CD4-positive, alpha-beta T cell treated with Interleukin-2 at 100 ng/mL for 4 hours (primary cell): Measurements from ENCODE around the gene GRB10.
"Not testable (repeated sequence)": the region's sequence is repeated elsewhere in the genome, so short reads cannot be mapped to it uniquely, and the experiment has no call there.

ENCODE experiments used
- DNase-seq: peaks from one replicate; pipeline ENCODE4 v3.0.0-alpha.2; 2020; ENCODE audit warnings: low spot score

GRB10 gene

GRCh38 chr7:50580057-50580456, 202.6 kb downstream of the GRB10 start:
- DNase-seq = no peak

DNA sequence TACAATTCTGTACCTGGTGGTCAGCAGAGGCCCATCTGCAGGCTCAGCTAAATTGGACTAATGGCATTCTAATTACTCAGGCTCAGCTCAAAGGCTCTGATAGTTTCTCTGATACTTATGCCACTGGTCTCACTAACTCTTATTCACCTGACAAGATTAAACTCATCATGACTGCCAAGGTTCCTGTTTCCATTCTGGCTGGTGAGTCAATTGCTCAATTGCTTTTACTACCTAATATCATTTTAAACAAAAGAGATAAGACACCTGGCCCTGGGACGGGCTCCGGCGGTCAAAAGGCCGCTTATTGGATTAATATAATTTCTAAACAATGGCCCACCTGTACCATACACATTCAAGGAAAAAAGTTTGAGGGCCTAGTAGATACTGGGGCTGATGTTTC, 204.6 kb downstream of the GRB10 start:
- DNase-seq = not testable (repeated sequence)

- DNase-seq = no peak
Measured at GRCh38 chr7:50577569-50577968, 205.1 kb downstream of the GRB10 start.

DNA sequence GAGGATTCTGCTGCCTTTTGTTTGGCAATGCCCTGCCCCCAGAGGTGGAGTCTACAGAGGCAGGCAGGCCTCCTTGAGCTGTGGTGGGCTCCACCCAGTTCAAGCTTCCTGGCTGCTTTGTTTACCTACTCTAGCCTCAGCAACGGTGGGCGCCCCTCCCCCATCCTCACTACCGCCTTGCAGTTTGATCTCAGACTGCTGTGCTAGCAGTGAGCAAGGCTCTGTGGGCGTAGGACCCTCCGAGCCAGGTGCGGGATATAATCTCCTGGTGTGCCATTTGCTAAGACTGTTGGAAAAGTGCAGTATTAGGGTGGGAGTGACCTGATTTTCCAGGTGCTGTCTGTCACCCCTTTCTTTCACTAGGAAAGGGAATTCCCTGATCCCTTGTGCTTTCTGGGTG, 206.3 kb downstream of the GRB10 start:
- not testable (repeated sequence) for DNase-seq

GRCh38 chr7:50567715-50568261, 214.9 kb downstream of the GRB10 start:
- DNase-seq = no peak

DNA sequence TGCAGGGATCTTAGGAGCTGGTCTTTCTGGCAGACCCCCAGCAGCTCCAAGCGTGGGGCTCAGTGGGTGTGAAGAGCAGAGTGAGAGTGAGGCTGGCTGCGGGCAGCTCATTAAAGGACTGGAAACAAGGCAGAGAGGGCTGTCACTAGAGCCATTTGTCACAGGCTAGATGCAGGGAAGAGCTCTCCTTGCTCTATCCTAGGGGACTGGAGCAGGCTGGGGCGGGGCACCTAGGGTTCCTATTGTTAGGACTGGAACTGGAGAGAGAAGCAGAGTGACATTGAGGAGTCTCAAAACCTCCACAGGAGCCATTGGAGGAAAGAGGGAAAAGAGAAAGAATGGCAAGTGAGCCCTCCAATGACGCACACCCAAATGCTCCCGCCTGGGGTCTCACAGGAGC, 216.7 kb downstream of the GRB10 start:
- DNase-seq = no peak

- no peak for DNase-seq
Measured at GRCh38 chr7:50565559-50565916, 217.2 kb downstream of the GRB10 start.

DNA sequence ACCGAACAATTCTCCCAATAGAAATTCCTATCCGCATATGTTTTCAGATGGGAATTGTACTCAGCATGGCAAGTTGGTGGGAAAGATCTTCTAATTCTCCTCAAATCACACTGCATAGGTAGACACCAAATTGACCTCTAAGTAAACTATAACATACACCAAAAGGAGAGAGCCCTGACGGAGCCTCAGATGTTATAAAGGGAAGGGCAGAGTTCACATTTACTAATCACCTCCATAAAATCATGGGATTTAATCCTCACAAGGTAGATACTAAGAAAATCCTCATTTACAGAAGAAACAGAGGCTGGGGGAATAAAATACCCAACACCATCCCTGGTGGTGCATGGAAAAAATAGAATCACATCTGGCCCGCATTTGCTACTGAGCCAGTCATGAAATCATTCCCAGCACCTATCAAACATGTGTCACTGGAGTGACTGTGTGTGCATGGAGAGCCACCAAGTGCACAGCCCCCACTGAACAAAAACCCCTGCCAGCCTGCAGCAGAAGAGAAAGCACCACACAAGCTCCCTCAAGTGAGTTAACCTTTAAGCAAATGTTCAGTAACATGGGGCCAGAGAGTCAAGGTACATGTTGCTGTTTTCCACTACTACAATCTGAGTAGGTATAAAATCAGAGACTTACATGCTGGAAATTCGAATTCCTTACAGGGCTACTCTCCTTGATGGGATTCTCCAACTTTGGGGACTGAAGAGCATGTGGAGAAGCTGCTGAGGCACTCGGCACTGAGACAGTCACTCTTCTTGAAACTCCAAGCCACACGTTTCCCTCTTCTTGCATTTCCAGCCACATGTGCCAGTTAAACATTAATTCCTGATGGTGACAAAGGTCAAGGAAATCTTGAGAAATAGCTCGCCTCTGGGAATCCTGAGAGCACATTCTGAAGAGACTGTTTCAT, 217.8 kb downstream of the GRB10 start, which contains the start of gene DDC:
TSS of gene DDC (minus strand) at position 766 of the 919 bp plus-strand sequence. CDS start 21,320 bp downstream, outside the sequence.
- DNase-seq = no peak

DNA sequence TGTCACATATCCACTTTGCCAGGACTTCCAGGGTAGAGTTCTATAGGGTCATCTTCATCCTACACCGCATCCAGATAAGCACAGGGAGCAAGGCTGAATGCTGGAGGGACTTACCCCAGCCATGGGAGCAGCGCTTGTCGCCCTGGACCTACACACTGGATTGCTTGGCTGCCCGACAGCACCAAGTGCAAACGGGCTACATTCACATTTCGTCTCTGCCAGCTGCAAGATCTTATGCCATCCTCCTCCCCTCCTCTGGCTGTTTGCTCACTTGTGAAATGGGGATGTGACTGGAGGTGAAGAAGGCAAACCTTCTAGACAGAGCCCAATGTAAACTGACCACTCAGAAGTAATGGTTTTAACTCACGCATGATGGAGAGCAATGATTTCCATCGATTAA, 218.5 kb downstream of the GRB10 start:
- no peak for DNase-seq

- no peak for DNase-seq
Measured at GRCh38 chr7:50562136-50562535, 220.6 kb downstream of the GRB10 start.

DNA sequence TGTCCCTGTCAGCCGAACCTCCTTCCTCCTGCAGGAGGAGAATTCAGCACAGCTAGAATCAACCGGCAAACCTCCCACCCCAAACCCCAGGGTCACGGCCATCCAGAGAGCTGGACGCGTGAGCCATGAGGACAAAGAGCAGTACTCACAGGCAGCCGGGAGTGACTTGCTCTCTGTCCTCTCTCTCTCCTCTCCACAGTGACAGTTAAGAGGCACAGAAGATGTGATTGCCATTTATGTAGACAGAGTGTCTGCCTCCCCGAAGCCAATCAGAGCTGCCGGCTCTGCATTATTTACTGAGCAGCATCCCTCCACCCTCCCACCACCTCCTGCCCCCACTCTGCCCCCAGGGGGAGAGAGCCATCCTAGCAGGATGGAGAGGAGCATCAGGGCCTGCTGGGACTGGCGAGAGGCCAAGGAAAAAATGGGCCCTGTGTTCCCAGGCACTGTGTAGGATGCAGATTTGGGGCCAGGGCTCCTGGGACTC, 221.8 kb downstream of the GRB10 start:
- DNase-seq = no peak

- DNase-seq = no peak
Measured at GRCh38 chr7:50559881-50560280, 222.8 kb downstream of the GRB10 start.

DNA sequence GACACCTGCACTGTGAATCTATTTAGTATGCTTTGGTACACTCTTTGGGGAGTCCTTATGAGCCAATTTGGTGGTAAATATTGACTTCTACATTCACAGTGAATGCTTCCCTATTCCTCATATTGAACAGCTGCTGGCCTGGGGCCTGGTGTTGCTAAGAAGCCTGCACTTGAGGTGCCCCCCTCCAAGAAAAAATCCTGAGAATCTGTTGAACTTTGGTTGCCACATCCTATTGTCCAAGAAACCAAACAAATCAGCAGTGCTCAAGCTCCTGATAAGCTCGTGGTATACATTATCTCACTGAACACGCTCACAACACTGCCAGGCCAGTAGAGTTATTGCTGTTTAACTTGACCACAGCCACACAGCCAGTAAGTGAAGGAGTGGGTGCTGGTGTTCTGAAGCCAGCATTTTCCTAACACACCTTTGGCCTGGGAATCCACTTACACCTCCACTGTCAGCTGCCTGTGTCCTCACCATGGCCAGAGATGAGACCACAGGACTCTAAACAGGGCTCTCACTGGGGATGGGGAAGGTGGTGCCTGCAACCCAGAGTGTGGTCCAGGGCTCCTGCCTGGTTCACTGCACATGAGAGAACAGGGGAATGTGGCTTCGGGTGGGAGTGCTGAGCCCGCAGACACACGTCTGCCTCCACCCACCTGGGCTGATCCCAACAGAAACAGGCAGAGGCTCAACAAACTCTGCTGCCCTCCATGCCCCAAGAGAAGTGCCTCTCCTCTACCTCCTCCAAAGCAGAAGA, 224.2 kb downstream of the GRB10 start:
- no peak for DNase-seq

GRCh38 chr7:50557099-50557498, 225.6 kb downstream of the GRB10 start:
- no peak for DNase-seq

- DNase-seq = no peak
Measured at GRCh38 chr7:50556247-50556991, 226.3 kb downstream of the GRB10 start.

GRCh38 chr7:50555594-50556140, 227.0 kb downstream of the GRB10 start:
- no peak for DNase-seq

- no peak for DNase-seq
Measured at GRCh38 chr7:50554431-50555322, 228.0 kb downstream of the GRB10 start.

DNA sequence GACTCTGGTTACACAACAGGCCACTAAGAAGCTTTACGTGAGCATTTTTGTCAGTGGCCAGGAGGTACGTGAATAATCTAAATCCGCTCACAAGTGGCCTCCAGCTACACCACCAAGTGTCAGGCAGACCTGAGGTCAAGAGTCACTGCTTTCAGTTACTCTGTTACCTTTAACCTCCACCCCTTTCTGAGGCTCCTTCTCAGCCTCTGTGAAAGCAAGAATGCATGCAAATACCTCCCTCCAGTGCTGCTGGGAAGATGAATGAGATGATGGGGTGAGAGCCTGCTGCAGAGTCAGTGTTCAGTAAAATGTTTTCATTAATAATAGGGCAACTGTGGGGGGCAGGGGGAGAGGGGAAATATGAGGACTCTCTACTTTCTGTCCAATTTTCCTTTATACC, 228.7 kb downstream of the GRB10 start:
- DNase-seq = no peak

- DNase-seq = no peak
Measured at GRCh38 chr7:50552921-50553320, 229.8 kb downstream of the GRB10 start.

- no peak for DNase-seq
Measured at GRCh38 chr7:50552139-50552538, 230.6 kb downstream of the GRB10 start.

DNA sequence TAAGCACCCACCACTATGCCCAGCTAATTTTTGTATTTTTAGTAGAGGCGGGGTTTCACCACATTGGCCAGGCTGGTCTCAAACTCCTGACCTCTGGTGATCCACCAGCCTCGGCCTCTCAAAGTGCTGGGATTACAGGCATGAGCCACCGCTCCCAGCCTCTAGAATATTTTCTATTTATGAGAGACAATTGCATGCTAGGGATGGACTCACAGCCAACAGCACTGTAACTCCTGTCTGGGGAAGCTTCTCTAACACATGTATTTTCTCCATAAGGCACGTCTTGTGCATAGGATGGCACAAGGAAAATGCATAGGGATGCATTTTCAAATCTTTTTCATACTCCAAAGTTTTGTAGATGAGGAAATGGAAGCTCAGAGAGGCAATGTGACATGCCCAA, 237.1 kb downstream of the GRB10 start:
- DNase-seq = not testable (repeated sequence)
